ENCODE results near the gene SF3B6.
"Not testable (repeated sequence)": the region's sequence is repeated elsewhere in the genome, so short reads cannot be mapped to it uniquely, and the experiment has no call there.

Gene SF3B6

DNA sequence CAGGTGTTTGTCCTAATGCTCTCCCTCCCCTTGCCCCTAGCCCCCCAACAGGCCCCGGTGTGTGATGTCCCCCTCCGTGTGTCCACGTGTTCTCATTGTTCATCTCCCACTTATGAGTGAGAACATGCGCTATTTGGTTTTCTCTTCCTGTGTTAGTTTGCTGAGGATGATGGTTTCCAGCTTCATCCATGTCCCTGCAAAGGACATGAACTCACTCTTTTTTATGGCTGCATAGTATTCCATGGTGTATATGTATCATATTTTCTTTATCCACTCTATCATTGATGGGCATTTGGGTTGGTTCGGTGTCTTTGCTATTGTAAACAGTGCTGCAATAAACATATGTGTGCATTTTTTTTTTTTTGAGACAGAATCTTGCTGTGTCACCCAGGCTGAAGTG is 17.1 kb upstream of the SF3B6 start:
- DNase-seq, result not testable (repeated sequence)

DNA sequence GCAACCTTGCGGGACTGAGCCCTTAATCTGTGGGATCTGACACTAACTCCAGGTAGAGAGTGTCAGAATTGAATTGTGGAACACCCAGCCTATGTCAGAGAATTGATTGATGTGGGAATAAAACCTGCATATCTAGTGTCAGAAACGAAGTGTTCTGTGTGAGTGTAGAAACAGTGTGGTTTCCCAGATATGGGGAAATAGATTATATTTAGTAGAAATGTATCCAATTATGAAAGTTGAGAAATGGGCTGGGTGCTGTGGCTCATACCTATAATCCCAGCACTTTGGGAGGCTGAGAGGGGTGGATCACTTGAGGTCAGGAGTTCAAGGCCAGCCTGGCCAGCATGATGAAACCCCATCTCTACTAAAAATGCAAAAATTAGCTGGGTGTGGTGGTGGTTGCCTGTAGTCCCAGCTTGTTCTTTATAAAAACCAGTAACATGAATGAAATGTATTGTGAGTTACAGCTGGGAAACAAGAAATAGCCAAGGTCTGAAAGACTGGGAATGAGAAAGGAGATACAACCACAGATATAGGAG is 12.8 kb upstream of the SF3B6 start:
- no peak for DNase-seq

DNA sequence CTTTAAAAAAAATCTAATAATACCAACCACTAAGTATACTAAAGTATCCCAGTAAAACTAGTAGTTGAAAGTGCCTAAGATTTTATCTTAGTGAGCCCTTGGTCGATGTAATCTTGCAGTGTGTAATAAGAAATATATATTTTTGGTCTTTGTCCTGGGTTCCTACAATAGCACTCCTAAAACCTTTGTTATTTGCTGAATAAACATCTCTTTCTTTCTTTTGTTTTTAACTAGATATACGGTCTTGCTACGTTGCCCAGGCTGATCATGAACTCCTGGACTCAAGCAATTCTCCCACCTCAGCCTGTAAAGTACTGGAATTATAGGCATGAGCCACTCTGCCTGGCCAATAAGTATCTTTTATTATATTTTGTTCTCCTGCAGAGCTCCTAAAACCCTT is 10.9 kb upstream of the SF3B6 start:
- no peak for DNase-seq

DNA sequence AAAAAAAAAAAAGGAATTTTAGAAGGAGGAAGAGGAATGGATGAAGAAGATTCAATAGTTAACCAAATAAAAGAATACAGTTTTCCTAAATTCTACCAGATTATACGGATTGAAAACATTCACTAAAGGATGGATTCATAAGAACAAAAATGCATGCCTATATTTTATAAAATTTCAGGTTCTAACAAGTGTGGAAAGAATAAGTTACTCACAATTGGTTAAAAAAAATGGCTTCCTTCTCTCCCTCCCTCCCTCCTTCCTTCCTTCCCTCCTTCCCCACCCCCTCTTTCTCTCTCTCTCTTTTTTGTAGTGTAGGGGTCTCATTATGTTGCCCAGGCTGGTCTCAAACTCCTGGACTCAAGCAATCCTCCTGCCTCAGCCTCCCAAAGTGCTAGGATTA is 10.1 kb upstream of the SF3B6 start:
- no peak for DNase-seq

DNA sequence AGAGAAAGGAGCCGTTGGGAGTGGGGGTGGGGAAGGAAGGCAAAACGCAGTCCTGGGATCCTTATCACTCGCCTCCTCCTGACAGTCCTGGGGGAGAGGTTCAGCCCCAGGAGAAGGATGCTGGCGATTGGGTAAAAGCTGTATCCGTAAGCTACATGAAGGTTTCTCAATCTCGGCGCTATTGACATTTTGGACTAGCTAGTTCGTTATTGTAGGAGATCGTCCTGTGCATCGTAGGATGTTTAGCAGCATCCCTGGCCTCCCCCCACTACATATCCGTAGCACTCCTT is 9.0 kb upstream of the SF3B6 start:
- DNase-seq, result no peak

DNA sequence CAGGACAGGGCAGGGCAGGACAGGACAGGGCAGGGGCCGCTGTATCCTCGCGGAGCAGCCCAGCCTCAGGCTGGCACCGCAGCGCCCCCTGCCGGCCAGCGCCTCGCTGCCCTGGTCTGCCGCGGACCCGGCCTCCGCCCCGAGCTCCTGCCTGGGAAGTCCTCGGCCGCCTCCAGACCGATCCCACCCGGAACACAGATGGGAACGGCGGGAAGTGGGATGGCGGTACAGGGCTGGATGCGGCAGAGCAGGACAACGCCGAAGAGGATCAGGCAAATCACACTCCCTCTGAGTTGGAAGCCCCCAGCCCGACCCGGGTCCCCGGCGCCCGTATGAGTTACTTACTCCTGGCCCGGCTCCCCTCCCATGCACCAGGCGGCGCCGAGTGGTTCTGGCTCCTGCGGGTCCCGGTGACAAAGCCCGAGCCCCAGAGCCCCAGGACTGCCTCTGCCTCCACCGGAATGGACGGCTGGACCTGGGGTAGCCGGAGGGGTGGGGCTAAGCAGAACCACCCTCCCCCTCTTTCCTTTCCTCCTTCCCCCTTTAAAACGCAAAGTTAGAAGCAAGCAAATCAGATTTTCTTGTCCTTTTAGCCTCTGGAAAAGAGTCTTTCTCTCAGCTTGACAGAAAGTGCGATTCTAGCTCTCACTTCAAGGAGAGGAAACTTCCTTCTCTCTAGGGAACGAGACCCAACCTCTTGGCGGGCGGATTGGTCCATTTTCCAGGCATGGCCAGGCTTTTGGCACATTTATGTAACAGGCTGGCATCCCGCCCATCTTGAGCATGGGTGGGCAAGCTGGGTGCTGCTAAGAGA is 8.5 kb upstream of the SF3B6 start, which contains the start of gene TP53I3:
Gene TP53I3, minus strand, starts transcription at position 449 of the 814 bp plus-strand sequence. CDS start 508 bp downstream, outside the sequence.
- DNase-seq, result peak; percentile 78

DNA sequence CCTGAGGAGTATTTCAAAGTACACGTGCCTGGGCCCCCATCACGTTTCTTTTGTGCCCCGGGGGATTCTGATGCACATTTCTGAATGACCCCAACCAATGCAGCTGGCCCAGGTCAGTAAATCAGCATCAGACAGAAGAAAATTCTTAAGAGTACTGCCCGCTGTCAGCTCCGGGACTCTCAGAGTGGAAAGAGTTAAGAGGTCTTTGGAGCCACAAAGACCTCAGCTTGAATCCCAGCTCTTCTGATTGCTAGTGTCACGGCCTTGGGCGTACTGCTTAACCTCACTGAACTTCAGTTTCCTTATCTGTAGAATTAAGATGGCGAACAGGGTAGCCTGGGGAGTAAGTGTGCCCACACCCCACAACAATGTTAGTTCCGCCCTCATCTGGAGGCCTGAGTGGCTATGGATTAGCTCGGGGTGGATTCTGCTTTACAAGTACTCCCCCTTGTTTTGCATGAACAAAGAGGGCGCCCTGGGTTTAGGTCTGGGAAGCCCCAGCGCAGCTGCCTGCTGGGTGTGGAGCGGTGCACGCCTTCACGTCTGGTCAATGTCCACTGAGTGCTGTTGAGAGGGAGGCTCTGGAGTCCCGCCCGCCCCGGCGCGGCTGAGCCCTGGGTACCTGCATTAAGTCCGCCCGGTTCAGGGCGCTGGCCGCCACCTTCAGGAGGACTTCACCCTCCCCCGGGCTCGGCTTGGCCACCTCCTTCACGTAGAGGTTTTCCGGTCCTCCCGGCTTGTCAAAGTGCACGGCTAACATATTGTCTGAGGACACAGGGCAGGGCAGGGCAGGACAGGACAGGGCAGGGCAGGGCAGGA is 7.7 kb upstream of the SF3B6 start:
- peak; percentile 21 for DNase-seq

DNA sequence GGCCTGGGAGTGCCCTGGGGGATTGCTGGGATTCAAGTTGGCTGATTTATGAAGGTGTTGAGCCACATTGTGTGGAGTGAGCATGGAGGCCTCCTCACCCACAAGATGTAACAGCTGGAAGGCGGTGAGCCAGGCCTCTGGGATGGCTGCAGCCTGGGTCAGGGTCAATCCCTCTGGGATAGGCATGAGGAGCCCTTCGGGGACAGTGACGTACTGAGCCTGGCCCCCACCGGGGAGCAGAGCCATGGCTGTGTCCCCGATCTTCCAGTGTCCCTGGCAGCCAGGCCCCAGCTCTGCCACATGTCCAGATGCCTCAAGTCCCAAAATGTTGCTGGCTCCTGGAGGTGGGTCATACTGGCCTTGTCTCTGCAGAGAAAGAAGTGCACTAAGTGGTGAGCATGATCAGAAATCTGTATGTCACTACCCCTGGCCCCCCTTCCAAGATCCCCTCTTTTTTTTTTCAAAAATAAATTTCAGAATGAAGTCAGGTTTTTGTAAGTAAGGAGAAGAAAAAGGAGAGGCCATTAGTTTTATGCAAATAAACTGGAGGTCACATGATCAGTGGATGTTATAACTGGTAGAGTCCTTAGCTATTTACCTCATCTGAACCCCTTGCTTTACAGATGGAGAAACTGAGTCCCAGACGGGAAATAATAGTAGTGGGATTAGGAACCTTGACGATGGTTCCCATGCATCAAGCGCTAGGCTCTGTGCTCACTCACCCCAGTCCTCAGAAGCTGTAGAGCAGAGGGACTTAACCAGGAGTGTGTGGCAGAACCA is 6.9 kb upstream of the SF3B6 start:
- DNase-seq, result no peak

DNA sequence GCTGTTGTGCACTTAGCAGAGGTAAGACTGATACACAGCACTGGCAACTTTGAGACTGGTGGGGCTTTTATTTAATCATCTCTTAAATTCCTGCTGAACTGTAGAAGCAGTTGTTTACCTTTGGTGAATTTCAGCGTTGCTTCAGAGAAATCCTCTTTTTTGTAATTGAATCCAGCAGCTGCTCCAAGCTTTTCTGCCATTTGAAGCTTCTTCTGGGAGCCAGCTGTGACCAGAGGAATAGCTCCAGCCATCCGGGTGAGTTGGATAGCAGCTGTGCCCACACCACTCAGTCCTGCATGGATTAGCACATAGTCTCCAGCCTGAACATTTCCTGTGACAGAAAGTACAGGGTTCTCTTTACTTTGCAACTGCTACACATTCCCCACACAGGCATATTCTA is 4.6 kb upstream of the SF3B6 start:
- DNase-seq, result no peak

DNA sequence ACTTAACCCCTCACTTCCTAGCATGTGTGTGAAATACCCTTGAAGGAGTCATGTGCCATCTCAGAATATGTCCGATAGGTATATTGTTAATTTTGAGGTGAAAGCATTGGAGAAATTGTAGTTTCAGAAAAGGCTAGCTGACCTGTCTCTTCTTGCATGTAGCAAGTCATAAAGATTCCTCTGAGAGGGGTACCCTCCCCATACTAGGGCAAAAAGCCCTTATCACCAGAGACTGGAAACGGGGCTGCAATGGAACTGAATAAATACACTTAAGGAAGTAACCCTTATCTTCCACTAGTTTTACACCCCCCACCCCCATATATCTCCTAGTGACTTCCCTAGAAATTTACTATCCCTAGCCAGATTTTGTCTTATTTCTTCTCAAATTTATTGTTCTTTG is 1.8 kb upstream of the SF3B6 start:
- DNase-seq, result no peak

DNA sequence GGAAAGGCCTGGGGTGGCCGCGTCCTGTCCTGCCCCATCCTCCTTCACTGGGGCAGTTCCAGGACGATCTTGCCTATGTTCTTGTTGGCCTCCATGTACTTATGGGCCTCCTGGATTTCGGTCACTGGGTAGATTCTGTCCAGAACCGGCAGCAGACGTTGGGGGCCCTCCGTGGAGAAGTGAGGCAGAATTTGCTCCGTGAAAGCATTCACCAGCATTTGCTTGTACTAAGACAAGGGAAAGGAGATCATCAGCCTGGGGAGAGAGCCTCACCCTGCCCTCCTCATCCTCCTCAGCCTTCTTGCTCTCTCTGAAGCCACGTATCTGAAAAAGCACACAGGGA is 1.4 kb upstream of the SF3B6 start:
- no peak for DNase-seq

DNA sequence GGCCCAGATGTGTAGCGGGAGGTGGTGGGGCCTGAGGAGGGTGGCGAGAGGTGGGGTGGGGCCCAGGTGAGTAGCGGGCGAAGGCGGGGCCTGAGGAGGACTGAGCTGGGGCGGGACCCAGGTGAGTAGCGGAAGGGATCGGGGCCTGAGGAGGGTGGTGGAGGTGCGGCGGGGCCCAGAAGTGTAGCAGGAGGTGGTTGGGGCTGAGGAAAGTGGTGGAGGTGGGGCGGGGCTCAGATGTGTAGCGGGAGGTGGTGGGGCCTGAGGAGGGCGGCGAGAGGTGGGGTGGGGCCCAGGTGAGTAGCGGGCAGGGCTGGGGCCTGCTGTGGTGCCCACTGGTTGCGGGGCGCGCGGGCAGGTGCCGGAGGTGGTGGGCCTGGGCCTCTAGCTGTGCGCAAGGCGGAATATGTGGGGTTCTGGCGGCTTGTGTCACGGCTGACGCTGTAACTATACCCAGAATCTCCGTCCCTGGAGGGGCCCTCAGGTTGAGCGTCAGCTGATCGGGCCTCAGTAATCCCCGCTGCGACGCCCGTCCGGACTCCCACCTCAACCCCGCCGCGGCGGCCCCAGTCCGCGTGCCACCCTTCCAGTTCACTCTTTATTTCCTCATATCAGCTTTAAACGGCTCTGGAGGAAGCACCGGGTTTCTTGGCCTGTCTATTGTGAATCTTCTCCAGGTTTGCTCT is 866 bp upstream of the SF3B6 start:
- no peak for DNase-seq

DNA sequence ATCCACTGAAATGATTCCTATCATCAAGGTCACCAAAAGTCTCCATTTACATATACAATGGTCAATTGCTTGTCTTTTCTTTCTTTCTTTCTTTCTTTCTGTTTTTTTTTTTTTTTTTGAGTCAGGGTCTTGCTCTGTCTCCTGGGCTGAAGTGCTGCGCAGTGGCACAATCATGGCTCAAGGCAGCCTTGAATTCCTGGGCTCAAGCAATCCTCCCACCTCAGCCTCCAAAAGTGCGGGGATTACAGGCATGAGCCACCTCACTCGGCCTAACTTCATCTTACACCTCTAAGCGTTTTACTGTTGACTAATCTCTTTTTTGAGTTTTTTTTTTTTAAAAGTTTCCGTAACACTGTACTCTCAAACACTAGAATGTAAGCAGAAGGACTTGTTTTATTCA is 867 bp downstream of the SF3B6 start:
- DNase-seq, result no peak

DNA sequence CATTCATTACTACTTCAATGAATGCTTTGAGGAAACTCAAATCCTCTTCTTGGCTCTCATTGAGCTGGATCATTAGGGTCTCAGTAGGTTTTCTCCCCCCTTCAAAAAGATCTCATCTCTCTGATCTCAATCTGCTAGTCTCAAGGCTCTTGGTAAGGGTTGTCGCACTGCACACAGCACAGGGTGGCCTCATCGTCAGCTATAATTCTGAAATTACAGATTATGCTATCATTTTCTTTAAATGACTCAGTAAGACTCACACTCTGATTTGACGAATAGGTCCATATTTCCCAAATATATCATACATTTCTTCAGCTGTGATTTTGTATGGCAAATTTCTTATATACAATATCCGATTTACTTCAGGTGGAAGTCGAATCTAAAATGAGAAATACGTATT is 2.3 kb downstream of the SF3B6 start:
- no peak for DNase-seq

DNA sequence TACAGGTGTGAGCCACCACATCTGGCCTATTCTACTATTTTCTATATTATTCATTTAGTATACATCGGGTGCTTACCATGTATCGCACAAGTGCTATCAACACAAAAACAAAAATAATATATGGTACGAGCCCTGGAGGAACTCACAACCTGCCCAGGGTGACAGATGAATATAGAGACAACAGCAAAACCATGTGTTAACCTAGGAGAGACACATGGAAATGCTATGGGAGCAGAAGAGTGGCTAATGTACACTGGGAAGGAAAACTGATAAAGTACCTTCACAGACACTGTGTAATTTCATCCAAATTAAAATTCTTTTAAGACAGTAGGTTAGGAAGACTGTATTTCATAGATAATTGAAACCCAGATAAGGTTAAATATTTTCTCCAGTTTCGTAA is 3.9 kb downstream of the SF3B6 start:
- no peak for DNase-seq

DNA sequence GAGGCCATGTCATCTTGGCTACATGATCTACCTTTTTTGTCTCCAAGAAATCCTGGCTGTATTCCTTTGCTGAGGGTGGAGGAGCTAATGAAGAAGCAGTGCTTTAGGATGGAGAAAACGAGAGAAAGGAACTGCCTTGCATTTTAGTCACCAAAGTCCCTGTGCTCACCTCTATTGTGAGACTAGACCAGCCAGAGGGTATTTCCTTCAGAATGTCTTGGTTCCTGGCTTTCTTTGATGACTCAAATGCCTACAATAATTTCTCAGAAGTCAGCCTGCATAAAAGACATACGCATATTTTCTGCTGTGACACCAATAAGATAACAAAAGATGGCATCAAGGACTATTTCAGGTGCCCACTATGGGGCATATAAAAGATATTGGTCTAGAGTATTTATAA is 10.8 kb downstream of the SF3B6 start:
- no peak for DNase-seq

DNA sequence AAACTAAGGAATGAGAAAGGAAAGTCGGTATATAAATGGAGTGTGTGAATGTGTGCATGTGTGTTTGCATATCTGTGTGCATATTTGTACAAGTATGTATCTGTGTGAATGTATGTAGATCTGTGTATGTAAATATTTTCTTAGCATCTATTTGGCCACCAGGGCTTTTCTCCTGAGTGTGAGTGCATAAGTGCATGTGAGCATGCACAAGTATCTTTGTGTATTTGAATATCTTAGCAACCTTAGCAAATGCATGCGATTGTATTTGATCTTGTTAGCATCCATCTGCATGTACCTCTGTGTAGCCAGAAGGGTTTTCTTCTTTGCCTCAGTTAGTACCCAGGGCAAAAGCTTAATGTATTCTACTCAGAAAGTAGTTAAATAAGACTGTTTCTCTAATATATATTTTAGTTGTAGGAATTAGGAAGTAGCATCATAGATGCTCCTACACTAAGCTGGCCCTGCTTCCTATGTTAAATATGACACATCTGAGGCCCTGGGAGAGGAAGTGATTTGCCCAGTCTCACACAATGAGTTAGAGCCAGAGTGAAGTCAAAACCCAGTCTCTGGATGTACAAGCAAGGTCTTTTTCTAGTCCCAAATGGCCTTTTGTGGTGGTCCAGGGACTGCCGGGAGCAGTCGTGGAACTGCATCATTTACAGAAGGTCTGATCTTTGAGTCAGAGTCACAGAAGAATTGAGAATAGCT is 17.4 kb downstream of the SF3B6 start:
- DNase-seq, result no peak

DNA sequence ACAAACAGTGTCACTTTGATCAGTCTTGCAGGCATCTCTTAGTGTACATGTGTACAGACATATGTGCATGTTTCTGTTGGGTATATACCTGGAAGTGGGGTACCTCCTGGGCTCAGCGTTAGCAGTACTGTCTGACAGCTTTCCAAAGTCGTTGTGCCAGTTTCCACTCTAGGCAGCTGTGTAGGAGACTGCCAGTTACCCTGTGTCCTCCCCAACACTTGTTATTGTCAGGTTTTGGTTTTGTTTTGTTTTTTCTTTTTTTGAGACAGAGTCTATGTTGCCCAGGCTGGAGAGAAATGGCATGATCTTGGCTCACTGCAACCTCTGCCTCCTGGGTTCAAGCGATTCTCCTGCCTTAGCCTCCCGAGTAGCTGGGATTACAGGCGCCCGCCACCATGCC is 20.4 kb downstream of the SF3B6 start:
- no peak for DNase-seq

DNA sequence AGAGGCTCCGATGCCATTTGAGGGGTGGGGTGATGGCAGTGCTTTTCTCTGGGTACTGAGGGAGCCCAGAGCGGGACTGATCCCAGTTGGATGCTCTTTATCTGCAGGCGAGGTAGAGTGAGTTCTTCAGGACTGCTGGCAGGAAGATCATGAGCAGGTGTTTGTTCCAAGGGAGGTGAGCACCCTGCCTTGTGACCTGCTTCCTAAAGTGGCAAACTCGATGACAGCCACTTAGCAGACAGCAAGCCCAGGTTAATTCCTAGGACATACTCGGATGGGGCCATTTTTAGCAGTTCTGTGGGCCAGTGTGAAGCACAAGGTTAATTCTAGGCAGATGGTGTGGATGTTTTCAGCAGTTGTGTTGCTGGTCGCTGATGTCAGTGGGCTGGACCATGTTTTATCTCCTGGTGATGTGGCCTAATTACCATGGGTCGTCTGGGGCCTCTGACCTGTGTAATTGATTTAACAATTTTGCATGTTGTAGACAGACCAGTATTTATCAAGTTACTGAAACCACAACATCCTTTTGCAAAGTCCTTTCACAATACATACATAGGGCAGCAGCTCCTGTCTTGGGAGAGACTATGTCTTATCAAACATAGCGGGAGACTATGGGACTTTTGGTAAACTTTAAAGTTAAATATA is 21.6 kb downstream of the SF3B6 start:
- DNase-seq, result no peak

DNA sequence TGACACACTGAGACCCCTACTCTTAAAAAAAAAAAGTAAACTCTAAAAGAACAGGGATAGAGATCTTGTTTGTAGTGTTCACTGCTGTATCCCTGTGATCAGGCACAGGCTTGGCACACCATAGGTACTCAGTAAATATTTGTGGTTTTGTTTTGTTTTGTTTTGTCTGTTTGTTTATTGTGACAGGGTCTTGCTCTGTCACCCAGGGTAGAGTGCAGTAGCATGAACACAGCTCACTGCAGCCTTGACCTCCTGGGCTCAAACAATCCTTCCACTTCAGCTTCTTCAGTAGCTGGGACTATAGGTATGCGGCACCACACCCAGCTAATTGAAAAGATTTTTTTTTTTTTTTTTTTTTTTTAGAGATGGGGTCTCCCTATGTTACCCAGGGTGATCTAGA is 23.2 kb downstream of the SF3B6 start:
- DNase-seq, result no peak

DNA sequence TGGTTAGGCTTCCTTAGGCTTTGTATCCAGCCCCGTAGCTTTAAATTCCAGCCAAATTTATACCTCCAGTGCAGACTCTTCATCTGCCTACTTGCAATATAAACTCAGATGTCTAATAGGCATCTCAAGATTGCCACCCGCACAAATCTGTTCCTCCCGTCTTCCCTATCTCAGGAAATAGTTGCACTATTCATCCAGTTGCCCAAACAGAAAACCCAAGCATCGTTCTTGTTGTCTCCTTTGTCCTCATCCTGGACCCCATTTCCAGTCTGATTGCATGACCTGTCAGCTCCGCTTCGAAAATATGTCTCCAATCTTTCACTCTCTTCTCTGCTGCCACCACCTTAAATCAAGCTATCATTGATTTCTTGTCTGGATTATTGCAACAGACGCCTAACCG is 24.3 kb downstream of the SF3B6 start:
- no peak for DNase-seq
